MCF 10A (cell line): ENCODE results near the gene SERPINE1. TPM values are rescaled to one million over a fixed set of nuclear protein-coding genes. Genes with fewer than 3 reads are reported as not detected.

Source experiments
- BruUV-seq: library from RNA; stranded (reverse); fragments of 400-500 nt; replicated peaks from 2 replicates; lab custom pipeline; 2021; lab: Mats Ljungman, UMichigan
- CTCF ChIA-PET: fragments of 300-600 bp; sonication (Branson Sonifier 250); formaldehyde crosslinking; extraction: SDS; loops from one replicate; lab custom pipeline; 2021; ENCODE audit warnings: antibody characterized with exemption, inconsistent platforms; lab: Yijun Ruan, JAX
- POLR2A ChIA-PET: fragments of 300-600, 350-650 bp; sonication (Branson Sonifier 250); formaldehyde crosslinking; extraction: SDS; loops from one replicate; lab custom pipeline; 2020; ENCODE audit warnings: antibody characterized with exemption, inconsistent platforms; lab: Yijun Ruan, JAX
- DNase-seq: peaks from one replicate; pipeline ENCODE4 v3.0.0-alpha.2; 2018; ENCODE audit not compliant: unreplicated experiment
- H3K27ac Mint-ChIP-seq: one replicate; pipeline ENCODE4 v1.8.0; 2022; ENCODE audit warnings: mild to moderate bottlenecking, low read depth, mixed read lengths; ENCODE audit not compliant: unreplicated experiment
- H3K27me3 Mint-ChIP-seq: one replicate; pipeline ENCODE4 v1.8.0; 2022; ENCODE audit warnings: mixed read lengths; ENCODE audit not compliant: insufficient read depth, unreplicated experiment
- H3K36me3 Mint-ChIP-seq: one replicate; pipeline ENCODE4 v1.8.0; 2022; ENCODE audit warnings: mild to moderate bottlenecking, moderate library complexity, mixed read lengths; ENCODE audit not compliant: insufficient read depth, unreplicated experiment
- H3K4me1 Mint-ChIP-seq: one replicate; pipeline ENCODE4 v1.8.0; 2022; ENCODE audit warnings: mixed read lengths; ENCODE audit not compliant: insufficient read depth, unreplicated experiment
- H3K4me3 Mint-ChIP-seq: one replicate; pipeline ENCODE4 v1.8.0; 2022; ENCODE audit warnings: mild to moderate bottlenecking, moderate library complexity, mixed read lengths; ENCODE audit not compliant: unreplicated experiment
- H3K9me3 Mint-ChIP-seq: one replicate; pipeline ENCODE4 v1.8.0; 2022; ENCODE audit warnings: mixed read lengths; ENCODE audit not compliant: unreplicated experiment
- intact Hi-C: fragments of 100-400 bp; cut with micrococcal nuclease; formaldehyde crosslinking; loops from 2 replicates; pipeline ENCODE4 v1.14.1; 2022
- total RNA-seq: library from RNA; stranded (reverse); gene quantifications from 2 replicates; pipeline ENCODE4 v1.2.3, GENCODE V29; 2022
- TF ChIP-seq, protein P1 (sequence below): fragments of 200-600 bp; IDR thresholded peaks from one replicate; pipeline ENCODE4 v1.8.0; 2022; ENCODE audit warnings: antibody characterized with exemption, mild to moderate bottlenecking; ENCODE audit not compliant: unreplicated experiment

The SERPINE1 gene
- total RNA-seq, 1 experiment from 2014 or later, result 80.6 TPM

DNA sequence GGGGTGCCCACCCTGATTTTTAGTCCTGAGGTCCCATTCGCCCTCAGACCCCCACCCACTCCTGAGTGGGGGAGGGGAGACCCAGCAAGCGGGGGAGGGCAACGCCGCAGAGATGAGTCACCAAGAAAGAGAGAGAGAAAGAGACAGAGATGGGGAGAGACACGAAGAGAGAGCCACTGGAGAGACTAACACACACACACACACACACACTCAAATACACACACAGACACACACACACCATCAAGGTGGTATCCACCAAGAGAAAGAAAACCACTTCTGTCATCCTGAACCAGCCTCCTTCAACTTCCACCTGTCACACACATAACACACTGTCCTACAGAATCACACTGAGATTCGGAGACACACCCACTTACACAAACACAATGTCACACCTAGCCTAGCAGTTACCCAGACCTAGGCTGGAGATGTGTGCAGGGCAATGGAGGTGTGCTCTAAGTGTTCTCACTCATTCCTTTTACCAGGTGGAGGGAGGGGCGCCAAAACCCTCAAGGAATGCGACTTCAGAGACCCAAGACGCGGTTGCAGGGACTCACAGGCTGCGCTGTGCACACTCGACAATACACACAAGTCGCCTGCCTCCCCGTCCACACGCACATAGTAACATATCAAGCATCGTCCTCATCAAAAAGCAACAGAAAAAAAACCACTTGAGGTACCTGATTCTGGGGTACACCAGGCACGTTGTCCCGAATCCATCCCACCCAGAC, 42.4 kb downstream of the SERPINE1 start:
- TF ChIP-seq, protein P1, sequence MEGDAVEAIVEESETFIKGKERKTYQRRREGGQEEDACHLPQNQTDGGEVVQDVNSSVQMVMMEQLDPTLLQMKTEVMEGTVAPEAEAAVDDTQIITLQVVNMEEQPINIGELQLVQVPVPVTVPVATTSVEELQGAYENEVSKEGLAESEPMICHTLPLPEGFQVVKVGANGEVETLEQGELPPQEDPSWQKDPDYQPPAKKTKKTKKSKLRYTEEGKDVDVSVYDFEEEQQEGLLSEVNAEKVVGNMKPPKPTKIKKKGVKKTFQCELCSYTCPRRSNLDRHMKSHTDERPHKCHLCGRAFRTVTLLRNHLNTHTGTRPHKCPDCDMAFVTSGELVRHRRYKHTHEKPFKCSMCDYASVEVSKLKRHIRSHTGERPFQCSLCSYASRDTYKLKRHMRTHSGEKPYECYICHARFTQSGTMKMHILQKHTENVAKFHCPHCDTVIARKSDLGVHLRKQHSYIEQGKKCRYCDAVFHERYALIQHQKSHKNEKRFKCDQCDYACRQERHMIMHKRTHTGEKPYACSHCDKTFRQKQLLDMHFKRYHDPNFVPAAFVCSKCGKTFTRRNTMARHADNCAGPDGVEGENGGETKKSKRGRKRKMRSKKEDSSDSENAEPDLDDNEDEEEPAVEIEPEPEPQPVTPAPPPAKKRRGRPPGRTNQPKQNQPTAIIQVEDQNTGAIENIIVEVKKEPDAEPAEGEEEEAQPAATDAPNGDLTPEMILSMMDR, result no peak
- BruUV-seq, result no TSS peak
- peaks cover 91% of the 10 kb centered on the region for H3K27me3 Mint-ChIP-seq
- POLR2A ChIA-PET, result interaction anchor here (0.5 to 1.6 kb wide), 2 partner anchors 25 to 47 kb away, joined by 4 to 6 read pairs; no protein-coding TSS in a partner anchor
- H3K4me1 Mint-ChIP-seq, result peaks cover 50% of the 10 kb centered on the region
- peak overlapping the region; percentile 29 for H3K4me3 Mint-ChIP-seq
- H3K9me3 Mint-ChIP-seq, result no peaks in the 10 kb centered on the region
- DNase-seq, result no peak
- H3K36me3 Mint-ChIP-seq, result peaks cover 4% of the 10 kb centered on the region
- intact Hi-C loops, result loop anchor here (2.0 kb wide), 1 partner anchor 24 kb away; no protein-coding TSS in a partner anchor
- H3K27ac Mint-ChIP-seq, result no peak overlapping the region
- CTCF ChIA-PET, result interaction anchor here (0.6 to 2.8 kb wide), 10 partner anchors 13 to 271 kb away, joined by 3 to 31 read pairs (median 6); no protein-coding TSS in a partner anchor

DNA sequence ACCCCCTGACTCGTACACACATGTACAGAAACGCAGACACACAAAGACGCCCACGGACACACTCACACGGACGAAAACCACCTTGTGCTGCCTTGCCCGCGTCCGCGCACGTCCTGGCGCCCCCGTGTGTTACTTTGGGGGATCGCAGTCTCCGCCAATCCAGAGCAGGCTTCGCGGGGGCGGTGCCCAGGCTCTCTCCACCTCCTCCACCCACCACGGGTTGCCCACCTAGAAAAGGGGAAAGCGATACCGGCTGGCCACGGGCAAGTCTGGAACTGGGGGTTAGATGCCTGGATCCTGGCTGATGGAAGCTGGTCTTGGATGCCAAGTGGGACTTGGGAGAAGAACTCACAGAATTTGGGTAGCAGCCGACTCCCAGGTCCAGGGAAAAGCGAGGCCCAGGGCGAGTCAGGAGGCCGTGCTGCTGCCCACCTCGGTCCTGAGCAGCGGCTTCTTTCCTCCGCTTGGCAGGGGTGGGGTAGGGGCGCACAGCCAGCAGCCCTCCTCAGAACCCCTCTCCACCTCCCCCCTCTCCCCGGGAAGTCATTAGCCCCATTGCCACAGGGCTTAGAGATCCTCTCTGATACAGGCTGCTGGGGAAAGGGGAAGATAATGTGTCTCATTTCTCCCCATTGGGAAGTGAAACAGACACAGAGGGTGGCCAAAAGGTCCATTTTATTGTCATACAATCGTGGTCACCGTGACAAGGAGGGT, 43.1 kb downstream of the SERPINE1 start:
- intact Hi-C loops, result loop anchor here (2.0 kb wide), 1 partner anchor 25 kb away; no protein-coding TSS in a partner anchor
- peak; percentile 56 for DNase-seq
- Mint-ChIP-seq H3K4me3 (peak overlapping the region; percentile 29), H3K9me3 (no peaks in the 10 kb centered on the region), H3K27ac (peak overlapping the region; percentile 71), H3K36me3 (peaks cover 4% of the 10 kb centered on the region), H3K27me3 (peaks cover 98% of the 10 kb centered on the region), H3K4me1 (peaks cover 50% of the 10 kb centered on the region)
- CTCF ChIA-PET, result interaction anchor here (0.6 to 2.8 kb wide), 11 partner anchors 15 to 113 kb away, joined by 3 to 31 read pairs (median 4); no protein-coding TSS in a partner anchor
- no TSS peak for BruUV-seq
- POLR2A ChIA-PET, result interaction anchor here (1.6 kb wide), 1 partner anchor 26 kb away, joined by 6 read pairs; no protein-coding TSS in a partner anchor
- TF ChIP-seq, protein P1, result peak; percentile 89

DNA sequence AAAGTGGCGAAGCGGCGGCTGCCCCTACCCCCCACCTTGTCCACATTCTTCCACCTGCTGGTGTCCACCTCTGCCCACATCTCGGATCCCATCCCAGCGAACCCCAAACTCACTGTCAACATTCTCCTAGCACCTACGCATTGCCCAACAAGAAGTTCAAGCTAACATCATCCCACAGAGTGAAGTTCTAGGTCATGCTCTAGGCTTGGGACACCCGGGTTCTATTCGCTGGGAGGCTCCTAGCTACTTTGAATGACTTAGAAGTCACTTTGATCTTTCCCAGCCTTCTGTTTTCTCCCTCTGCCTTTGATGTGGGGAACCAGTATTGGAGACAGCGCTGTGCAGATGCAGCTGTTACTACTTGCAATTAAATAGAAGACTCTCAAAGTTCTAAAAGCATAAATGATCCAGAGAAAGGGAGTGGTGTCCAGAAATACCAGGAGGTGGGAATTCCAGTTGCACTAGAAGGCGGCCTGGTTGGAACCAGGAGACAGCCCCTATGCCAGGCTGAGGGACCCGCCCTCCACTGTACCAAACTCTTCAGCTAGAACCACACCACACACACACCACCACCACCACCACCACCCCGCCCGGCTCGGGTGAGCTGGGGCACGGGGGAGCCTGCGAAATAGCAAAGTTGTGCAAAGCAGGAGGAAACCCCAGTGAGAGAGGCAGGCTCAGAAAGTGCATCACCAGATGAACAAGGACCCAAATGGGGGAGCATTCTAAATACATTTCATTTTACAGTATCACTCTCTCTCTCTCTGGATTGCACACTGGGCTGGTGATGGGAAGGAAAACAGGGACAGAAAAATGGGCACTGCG, 43.9 kb downstream of the SERPINE1 start:
- peak overlapping the region; percentile 71 for H3K27ac Mint-ChIP-seq
- no peaks in the 10 kb centered on the region for H3K36me3 Mint-ChIP-seq
- H3K9me3 Mint-ChIP-seq, result no peaks in the 10 kb centered on the region
- no peak overlapping the region for H3K4me3 Mint-ChIP-seq
- no peak for DNase-seq
- CTCF ChIA-PET, result interaction anchor here (0.5 to 2.8 kb wide), 19 partner anchors 9 to 260 kb away, joined by 3 to 31 read pairs (median 4); no protein-coding TSS in a partner anchor
- intact Hi-C loops, result no loop called here
- POLR2A ChIA-PET, result interaction anchor here (1.2 to 1.6 kb wide), 3 partner anchors 20 to 47 kb away, joined by 4 to 6 read pairs (median 5); partner anchors contain the start of genes PLOD3 and ZNHIT1
- TF ChIP-seq, protein P1, result no peak
- H3K4me1 Mint-ChIP-seq, result peaks cover 45% of the 10 kb centered on the region
- BruUV-seq, result no TSS peak
- peaks cover 95% of the 10 kb centered on the region for H3K27me3 Mint-ChIP-seq
